Smooth muscle cell (in vitro differentiated cells): ENCODE data around the gene AP4B1. TPM values are rescaled to one million over a fixed set of nuclear protein-coding genes. Genes with fewer than 3 reads are reported as not detected.

Experiments used
- DNase-seq: peaks from one replicate; lab custom pipeline; 2025; ENCODE audit not compliant: unreplicated experiment; lab: John Stamatoyannopoulos, UW
- H2AFZ ChIP-seq: fragments of 200-600 bp; sonication (generic); 2 replicates; pipeline ENCODE4 v1.6.0; 2016; ENCODE audit warnings: antibody characterized with exemption, low read depth, mild to moderate bottlenecking
- H3F3A ChIP-seq: fragments of 200-600 bp; sonication (generic); 2 replicates; pipeline ENCODE4 v1.6.0; 2017; ENCODE audit warnings: antibody characterized with exemption, low read depth
- H3K27ac ChIP-seq: fragments of 200-600 bp; sonication (generic); 2 replicates; pipeline ENCODE4 v1.5.1; 2016; ENCODE audit warnings: low read depth, mild to moderate bottlenecking
- H3K27me3 ChIP-seq: fragments of 200-600 bp; sonication (generic); 2 replicates; pipeline ENCODE4 v1.6.1; 2016; ENCODE audit warnings: low read depth, mild to moderate bottlenecking
- H3K36me3 ChIP-seq: fragments of 200-600 bp; sonication (generic); 2 replicates; pipeline ENCODE4 v1.5.1; 2016; ENCODE audit warnings: low read depth
- H3K4me1 ChIP-seq: fragments of 200-600 bp; sonication (generic); 2 replicates; pipeline ENCODE4 v1.5.1; 2016; ENCODE audit warnings: low read depth
- H3K4me2 ChIP-seq: fragments of 200-600 bp; sonication (generic); 2 replicates; pipeline ENCODE4 v1.6.0; 2016; ENCODE audit warnings: mild to moderate bottlenecking
- H3K4me3 ChIP-seq: fragments of 200-600 bp; sonication (generic); 2 replicates; pipeline ENCODE4 v1.5.1; 2016; ENCODE audit warnings: mild to moderate bottlenecking
- H3K79me2 ChIP-seq: fragments of 200-600 bp; sonication (generic); 2 replicates; pipeline ENCODE4 v1.6.0; 2016; ENCODE audit warnings: low read depth, mild to moderate bottlenecking
- H3K9ac ChIP-seq: fragments of 200-600 bp; sonication (generic); 2 replicates; pipeline ENCODE4 v1.6.0; 2016; ENCODE audit warnings: low read depth
- H3K9me3 ChIP-seq: fragments of 200-600 bp; sonication (generic); replicated peaks from 2 replicates; pipeline ENCODE4 v1.5.1; 2016; ENCODE audit warnings: low read depth
- H4K20me1 ChIP-seq: fragments of 200-600 bp; sonication (generic); 2 replicates; pipeline ENCODE4 v1.6.0; 2016; ENCODE audit warnings: low read depth
- CTCF ChIP-seq: fragments of 200-600 bp; sonication (generic); IDR thresholded peaks from 2 replicates; pipeline ENCODE4 v1.5.1; 2017; ENCODE audit warnings: borderline replicate concordance, mild to moderate bottlenecking, antibody characterized with exemption; ENCODE audit not compliant: insufficient read depth, poor library complexity, severe bottlenecking
- WGBS: methylation state at CpG from one replicate; pipeline ENCODE4 v1.1.7; 2016; ENCODE audit warnings: low lambda C conversion rate; 5-methylcytosine and 5-hydroxymethylcytosine counted together
- polyA plus RNA-seq: library from polyadenylated mRNA; unstranded; fragments of >200 nt; fragmentation: Nextera tagmentation; extraction: Ambion mirVana; gene quantifications from 2 replicates; pipeline ENCODE4 v1.2.1, GENCODE V29; 2016
- total RNA-seq: library from RNA; depleted of rRNA; stranded (reverse); fragments of >200 nt; gene quantifications from 2 replicates; pipeline ENCODE4 v1.2.3, GENCODE V29; 2014

Gene AP4B1
- total and polyA plus RNA-seq, 2 experiments from 2014 or later, result 11.6 to 17.3 TPM

- Histone ChIP-seq H3K27me3 (peaks cover 29% of the 10 kb centered on the region), H3K4me3 (no peak overlapping the region), H3F3A (no peaks in the 10 kb centered on the region), H3K9ac (no peak overlapping the region), H3K4me1 (no peaks in the 10 kb centered on the region), H3K9me3 (no peaks in the 10 kb centered on the region), H3K36me3 (no peaks in the 10 kb centered on the region), H3K4me2 (no peak overlapping the region), H2AFZ (no peak overlapping the region), H4K20me1 (no peaks in the 10 kb centered on the region), H3K79me2 (no peaks in the 10 kb centered on the region), H3K27ac (no peak overlapping the region)
- DNase-seq, result no peak
- WGBS, result 78% methylated on average over 4 of the region's 4 CpGs
- TF ChIP-seq CTCF, result no peak
Observed at GRCh38 chr1:113922957-113923356, 18.4 kb upstream of the AP4B1 start.

GRCh38 chr1:113918243-113918642 lies 13.6 kb upstream of the AP4B1 start:
- H3K4me1 ChIP-seq, result no peaks in the 10 kb centered on the region
- H3K79me2 ChIP-seq, result no peaks in the 10 kb centered on the region
- peaks cover 6% of the 10 kb centered on the region for H3K27me3 ChIP-seq
- H3K27ac ChIP-seq, result no peak overlapping the region
- no peak for DNase-seq
- no peaks in the 10 kb centered on the region for H4K20me1 ChIP-seq
- H3K4me3 ChIP-seq, result no peak overlapping the region
- no peak overlapping the region for H2AFZ ChIP-seq
- H3K36me3 ChIP-seq, result no peaks in the 10 kb centered on the region
- no peaks in the 10 kb centered on the region for H3K9me3 ChIP-seq
- H3K9ac ChIP-seq, result no peak overlapping the region
- no peak for TF ChIP-seq CTCF
- no peaks in the 10 kb centered on the region for H3F3A ChIP-seq
- H3K4me2 ChIP-seq, result no peak overlapping the region

- H3K36me3 ChIP-seq, result no peaks in the 10 kb centered on the region
- no peak overlapping the region for H3K4me2 ChIP-seq
- TF ChIP-seq CTCF, result no peak
- H3K4me1 ChIP-seq, result no peaks in the 10 kb centered on the region
- no peaks in the 10 kb centered on the region for H3K79me2 ChIP-seq
- no peaks in the 10 kb centered on the region for H4K20me1 ChIP-seq
- H3K27me3 ChIP-seq, result no peaks in the 10 kb centered on the region
- H3F3A ChIP-seq, result no peaks in the 10 kb centered on the region
- no peak overlapping the region for H3K9ac ChIP-seq
- no peak overlapping the region for H2AFZ ChIP-seq
- H3K9me3 ChIP-seq, result no peaks in the 10 kb centered on the region
- no peak for DNase-seq
- no peak overlapping the region for H3K27ac ChIP-seq
- WGBS, result 85% methylated on average over 2 of the region's 2 CpGs
- no peak overlapping the region for H3K4me3 ChIP-seq
Observed at GRCh38 chr1:113917400-113918082, 12.9 kb upstream of the AP4B1 start.

- H3K9ac ChIP-seq, result no peak overlapping the region
- no peak overlapping the region for H2AFZ ChIP-seq
- H3K9me3 ChIP-seq, result no peaks in the 10 kb centered on the region
- H3K4me1 ChIP-seq, result no peaks in the 10 kb centered on the region
- H4K20me1 ChIP-seq, result no peaks in the 10 kb centered on the region
- WGBS, result 91% methylated on average over 5 of the region's 5 CpGs
- no peak overlapping the region for H3K4me2 ChIP-seq
- no peaks in the 10 kb centered on the region for H3F3A ChIP-seq
- no peaks in the 10 kb centered on the region for H3K79me2 ChIP-seq
- H3K4me3 ChIP-seq, result no peak overlapping the region
- H3K27ac ChIP-seq, result no peak overlapping the region
- no peaks in the 10 kb centered on the region for H3K27me3 ChIP-seq
- no peak for TF ChIP-seq CTCF
- H3K36me3 ChIP-seq, result no peaks in the 10 kb centered on the region
- DNase-seq, result no peak
Observed at GRCh38 chr1:113916974-113917373, 12.4 kb upstream of the AP4B1 start.
